NCI-H524 (cell line): ENCODE data around the gene PICALM.
"Not testable (repeated sequence)": the region's sequence is repeated elsewhere in the genome, so short reads cannot be mapped to it uniquely, and the experiment has no call there.

ENCODE experiments used
- DNase-seq, 2 experiments: peaks; one replicate each; lab custom pipeline; 2025; lab: John Stamatoyannopoulos, UW

The PICALM gene, protein sequence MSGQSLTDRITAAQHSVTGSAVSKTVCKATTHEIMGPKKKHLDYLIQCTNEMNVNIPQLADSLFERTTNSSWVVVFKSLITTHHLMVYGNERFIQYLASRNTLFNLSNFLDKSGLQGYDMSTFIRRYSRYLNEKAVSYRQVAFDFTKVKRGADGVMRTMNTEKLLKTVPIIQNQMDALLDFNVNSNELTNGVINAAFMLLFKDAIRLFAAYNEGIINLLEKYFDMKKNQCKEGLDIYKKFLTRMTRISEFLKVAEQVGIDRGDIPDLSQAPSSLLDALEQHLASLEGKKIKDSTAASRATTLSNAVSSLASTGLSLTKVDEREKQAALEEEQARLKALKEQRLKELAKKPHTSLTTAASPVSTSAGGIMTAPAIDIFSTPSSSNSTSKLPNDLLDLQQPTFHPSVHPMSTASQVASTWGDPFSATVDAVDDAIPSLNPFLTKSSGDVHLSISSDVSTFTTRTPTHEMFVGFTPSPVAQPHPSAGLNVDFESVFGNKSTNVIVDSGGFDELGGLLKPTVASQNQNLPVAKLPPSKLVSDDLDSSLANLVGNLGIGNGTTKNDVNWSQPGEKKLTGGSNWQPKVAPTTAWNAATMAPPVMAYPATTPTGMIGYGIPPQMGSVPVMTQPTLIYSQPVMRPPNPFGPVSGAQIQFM

DNA sequence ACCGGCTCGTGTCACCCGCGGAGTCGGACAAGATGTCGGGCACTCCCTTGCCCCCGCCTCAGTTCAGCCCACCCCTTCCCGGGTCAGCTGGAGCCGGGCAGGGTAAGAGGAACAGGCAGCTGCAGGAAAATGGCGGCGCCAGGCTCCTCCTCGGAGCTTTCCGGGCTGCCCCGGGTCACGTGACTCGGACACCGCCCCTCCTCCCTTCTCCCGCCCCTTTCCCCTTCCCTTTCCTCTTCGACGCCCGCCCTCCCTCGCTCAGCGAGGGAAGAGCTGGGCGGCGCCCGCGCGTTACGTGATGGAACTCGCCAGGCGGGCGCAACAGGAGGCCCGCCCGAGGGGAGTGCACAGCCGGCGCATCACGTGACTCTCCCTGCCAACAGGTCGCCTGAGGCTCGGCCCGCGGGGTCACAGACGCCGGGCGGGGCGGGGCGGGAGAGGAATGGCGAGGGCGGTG, at the start of gene PICALM:
Gene PICALM, minus strand, starts transcription at position 134 of the 457 bp plus-strand sequence. CDS start 304 bp downstream, outside the sequence.
- DNase-seq, result peak; percentile 95 to 98

DNA sequence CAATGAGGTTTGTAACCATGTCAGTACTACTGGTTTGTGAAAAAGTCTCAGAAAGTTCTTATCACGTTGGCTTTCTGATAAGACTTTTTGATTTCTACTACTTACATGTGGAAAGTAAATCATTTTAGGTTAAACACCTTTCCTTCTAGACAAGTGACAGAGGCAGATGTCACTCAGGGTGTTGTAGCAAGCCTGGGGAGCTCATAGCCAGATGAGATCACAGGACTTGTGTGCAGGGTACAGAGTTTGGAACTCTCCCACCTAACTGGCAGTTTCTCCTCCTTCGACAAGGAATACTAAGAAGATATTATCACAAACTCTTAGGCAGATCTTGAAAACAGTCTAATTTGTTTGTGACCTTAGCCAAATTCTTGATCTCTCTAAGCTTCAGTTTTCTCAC, 49.4 kb upstream of the PICALM start:
- DNase-seq, result no peak

DNA sequence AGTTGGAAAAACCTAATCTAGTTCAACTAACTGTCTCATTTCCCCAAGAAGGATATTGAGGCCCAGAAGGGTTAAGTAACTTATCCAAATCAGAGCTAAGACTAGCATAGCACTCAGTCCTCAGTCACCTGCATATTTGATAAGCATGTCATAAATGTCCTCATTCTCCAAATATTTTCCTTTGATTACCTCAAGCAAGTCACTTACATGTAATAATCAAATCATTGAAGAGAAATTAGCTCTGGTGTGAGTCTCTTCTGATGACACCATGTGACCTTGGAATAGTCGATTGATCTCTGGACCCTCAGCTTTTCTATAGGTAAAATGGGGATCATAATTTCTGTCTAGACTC, 48.8 kb upstream of the PICALM start:
- no peak for DNase-seq

DNA sequence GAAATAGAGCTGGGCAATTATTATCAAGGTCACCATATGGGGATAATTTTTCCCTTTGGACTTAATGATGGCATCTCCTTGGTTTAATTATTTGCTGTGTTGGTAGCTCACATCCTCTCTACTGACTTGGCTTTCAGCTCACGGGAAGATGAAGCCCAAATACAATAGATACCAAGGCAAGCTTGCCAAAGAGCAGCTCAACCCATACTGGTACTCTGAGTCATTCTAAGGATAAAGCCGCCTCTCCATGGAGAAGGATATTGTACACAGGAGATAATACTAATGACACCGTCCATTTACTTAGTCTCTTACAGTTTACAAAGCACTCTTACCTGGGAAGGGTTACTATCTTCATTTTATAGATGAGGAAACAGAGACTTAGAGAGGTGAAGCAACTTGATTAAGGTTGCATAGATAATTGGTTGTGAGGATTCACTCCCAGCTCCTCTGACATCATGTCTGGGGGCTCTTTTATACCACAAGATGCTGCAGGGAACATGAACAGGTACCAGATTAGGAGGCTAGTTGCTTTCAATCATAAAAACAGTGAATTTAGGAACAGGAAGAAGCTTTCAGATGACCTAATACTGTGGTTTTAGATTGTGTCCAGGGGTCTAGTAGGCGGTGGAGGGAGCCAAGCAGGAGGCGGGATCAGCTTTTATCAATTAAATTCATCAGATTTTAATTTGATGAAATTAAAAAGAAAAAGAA, 48.3 kb upstream of the PICALM start:
- DNase-seq, result no peak

DNA sequence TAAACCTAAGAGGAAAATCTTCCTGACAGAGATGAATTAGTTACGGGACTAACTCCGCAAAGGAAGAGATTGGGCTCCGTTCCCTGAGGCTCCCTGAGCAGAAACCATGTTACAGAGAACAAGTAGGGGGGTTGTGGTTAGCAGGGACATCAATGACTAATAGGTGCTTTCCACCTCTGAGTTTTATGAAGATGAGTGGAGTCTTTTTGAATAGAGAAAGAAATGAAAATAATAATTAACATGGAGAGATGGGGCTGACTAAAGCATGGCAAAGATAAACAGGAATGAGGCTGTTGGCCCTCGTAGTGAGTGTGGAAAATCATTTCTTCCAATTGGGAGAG, 47.5 kb upstream of the PICALM start:
- no peak for DNase-seq

DNA sequence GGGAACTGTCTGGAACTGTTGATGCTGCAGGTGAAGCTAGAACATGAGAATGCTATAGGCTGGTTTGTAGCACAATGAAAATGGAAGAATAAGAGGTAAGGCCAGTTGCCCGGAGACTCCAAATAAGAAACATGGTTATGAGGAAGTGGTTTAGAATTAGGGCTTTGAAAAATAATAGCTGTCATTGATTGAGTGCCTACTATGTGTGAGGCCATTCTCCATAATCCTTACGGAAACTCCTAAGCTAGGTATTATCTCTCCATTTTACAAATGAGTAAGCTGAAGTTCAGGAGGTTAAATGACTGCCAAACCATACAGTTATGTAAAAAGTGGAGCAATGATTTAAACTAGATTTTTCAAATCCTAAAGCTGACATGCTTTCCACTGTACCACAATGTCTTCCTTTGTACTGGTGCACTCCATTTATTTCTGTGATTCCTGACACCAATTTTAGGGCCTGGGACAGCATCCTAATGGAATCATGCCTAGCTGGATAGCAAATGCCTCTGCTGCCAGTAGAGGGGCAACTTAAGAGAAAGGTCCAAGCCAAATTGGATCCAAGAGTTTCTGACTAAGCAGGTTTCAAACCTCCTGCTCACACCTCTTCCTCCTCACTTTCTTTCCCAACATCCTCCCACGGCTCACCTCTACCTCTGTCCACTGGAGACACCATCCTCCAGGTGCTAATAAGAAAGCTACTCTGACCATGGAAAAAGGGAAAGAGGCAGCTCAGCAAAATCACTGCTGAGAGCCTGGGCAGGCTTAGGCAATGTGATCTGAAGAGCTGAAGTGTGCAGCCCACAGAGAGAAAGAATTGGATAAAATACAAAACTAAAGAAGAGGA, 46.9 kb upstream of the PICALM start:
- no peak for DNase-seq

DNA sequence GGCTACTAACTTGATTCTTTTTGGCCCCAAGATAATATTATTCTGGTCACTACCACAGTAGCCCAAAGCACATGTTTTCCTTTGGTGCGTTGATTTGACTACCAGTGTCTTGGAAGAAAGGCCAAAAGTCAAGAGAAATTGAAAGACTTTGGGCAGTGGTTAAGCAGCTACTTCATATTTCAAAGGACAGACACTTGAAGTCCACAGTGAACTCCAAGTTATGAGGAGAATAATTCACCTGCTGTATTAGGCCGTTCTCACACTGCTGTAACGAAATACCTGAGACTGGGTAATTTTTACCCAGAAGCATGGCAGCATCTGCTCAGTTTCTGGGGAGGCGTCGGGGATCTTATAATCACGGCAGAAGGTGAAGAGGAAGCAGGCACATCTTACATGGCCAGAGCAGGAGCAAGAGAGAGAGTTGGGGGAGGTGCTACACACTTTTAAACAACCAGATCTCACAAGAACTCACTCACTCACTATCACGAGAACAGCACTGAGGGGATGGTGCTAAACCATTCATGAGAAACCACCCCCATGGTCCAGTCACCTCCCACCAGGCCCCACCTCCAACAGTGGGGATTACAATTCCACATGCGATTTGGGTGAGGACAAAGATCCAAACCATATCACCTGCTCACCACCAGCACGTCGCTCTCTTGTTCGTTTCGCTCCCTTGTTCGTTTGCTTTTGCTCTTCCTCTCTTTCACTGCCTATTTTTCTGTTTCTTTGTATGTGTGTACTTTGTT, 40.2 kb upstream of the PICALM start:
- DNase-seq, result peak in 1 of 2 experiments; percentile 5

DNA sequence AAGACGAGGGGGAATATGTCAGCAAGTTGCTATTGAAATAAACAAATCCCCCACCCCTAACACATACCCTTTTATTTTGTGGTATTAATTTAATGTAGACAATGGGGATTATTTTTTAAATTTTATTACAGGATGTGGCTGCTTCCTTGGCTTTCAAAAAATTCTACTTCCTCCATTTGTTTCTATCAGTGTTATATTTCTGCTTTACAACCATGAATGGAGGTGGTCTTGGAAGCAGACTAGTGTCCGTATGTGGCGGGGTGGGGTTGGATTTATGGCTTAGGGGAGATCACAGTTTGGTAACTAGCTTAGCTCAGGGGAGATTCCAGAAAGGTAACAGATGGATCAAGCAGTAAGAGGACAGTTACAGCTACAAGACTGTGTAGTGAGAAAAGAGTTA, 39.3 kb upstream of the PICALM start:
- DNase-seq, result peak; percentile 38 to 55

DNA sequence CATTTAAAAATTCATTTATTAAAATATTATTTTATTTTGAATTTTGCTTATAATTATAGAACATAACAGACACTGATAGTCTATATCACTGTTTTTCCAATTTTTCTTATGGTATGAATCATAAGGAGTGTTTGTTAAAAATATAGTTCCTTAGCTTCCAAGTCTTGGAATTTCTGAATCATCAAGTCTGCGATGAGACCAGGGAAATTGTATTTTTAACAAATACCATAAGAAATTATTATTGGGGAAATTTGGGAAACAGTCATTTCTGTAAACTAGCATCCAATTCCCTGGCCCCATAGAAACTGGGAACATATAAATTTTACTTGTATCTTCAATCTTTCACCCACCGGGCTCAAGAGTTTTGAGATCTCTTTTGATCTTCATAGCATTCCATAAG, 38.0 kb upstream of the PICALM start:
- DNase-seq, result no peak

DNA sequence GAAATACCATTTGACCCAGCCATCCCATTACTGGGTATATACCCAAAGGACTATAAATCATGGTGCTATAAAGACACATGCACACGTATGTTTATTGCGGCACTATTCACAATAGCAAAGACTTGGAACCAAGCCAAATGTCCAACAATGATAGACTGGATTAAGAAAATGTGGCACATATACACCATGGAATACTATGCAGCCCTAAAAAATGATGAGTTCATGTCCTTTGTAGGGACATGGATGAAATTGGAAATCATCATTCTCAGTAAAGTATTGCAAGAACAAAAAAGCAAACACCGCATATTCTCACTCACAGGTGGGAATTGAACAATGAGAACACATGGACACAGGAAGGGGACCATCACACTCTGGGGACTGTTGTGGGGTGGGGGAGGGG, 37.1 kb upstream of the PICALM start:
- not testable (repeated sequence) for DNase-seq

DNA sequence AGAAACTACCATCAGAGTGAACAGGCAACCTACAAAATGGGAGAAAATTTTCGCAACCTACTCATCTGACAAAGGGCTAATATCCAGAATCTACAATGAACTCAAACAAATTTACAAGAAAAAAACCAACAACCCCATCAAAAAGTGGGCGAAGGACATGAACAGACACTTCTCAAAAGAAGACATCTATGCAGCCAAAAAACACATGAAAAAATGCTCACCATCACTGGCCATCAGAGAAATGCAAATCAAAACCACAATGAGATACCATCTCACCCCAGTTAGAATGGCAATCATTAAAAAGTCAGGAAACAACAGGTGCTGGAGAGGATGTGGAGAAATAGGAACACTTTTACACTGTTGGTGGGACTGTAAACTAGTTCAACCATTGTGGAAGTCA, 36.7 kb upstream of the PICALM start:
- DNase-seq, result not testable (repeated sequence)

DNA sequence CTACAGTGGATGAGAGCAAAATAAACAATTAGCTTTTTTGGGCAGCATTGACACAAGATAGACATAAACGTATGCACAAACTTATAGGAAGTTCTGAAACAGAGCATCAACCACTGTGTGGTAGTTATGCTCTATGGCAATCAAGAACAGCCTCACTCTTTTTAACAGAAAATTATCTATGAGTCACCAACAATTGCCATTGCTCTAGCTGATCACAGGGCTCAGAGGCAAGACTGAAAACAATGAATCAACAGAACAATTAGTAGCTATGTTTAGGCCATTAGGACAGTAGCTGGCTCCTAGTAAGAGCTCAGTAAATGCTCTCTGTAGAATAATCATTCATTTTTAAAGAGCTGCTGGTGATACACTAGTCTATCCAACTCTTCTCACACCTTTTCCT, 34.9 kb upstream of the PICALM start:
- no peak for DNase-seq

DNA sequence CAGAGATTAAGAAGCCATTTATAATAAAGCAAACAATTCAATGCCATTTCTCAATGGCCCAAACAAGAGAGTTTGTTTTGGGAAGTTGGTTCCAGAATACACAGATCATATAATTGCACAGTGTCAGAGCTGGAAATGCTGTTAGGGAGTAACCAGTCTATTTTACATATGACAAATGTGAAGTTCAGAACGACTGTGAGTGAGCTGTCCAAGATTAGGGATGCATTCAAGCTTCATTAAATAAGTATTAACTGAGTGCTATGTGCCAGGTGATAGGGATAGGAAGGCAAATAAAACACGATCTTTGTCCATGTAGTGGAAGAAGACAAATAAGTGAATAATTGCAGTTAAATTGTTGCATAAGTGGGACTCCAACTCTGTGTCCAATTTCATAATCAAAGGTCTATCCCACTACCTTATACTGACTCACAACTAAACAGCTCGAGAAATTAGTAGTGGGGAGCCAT, 33.1 kb upstream of the PICALM start:
- DNase-seq, result no peak

DNA sequence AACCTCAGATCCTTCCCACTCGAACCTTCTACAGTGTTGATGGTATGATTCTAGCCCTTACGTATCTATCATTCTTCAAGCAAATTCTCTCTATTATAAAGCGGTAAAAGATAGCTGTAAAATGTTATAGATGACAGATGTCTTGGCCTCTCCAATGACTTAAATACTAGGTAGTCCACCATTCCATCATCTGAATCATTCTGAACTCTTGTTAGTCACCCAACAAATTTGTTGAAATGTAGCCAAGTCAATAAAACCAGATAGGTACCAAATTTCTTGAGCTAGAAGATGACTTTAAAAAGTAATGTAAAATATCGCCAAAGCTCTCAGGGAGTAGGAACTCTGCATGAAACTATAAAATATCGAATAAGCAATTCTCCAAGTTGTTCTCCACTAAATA, 32.6 kb upstream of the PICALM start:
- DNase-seq, result no peak

DNA sequence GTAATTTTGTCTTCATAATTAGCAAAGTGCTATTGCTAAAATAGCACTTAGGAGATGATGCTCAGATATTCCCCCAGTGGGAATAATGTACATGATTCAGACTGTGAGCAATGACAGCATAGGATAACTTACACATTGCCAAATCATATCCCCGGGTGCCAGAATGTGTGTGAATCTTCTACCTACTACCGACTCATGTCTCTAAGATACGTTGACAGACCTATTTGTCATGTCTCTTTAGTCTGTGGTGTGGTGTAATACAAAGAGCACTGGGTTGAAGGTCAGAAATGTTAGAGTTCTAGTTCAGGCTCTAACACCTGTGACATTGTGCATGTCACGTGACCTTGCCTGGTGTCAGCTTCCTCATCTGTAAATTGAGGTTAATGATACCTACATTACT, 31.0 kb upstream of the PICALM start:
- DNase-seq, result no peak

DNA sequence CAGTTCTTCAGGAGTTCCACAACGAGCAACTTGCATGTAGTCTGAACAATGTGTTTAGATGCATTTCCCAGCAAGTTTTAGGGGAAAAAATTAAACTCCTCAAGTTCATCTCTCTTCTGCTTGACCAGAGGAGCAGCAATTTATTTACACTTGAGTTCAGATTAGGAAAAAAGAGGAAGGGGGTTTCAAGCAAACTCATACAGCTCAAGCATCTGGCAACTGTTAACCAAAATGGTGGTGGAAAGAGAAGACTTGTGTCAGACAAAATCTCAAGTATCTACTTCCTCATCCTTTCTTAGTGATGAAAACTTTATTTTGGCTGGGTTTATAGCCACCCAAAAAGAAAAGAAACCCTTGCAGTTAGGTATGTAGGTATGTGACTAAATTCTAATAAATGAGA, 29.1 kb upstream of the PICALM start:
- DNase-seq, result no peak

DNA sequence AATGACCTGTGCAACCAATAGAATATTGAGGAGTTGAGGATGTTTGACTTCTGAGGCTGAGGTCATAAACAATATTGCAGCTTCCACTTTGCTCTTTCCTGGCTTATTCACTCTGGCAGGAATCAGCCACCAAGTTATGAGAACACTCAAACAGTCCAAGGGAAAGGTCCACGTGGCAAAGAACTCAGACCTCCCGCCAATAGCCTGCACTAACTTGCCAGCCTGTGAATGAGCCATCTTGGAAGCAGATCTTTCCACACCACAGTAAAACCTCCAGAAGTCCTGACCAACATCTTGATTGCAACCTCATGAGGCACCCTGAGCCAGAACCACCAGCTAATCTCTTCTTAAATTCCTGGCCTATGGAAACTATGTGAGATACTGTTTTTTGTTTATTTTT, 22.7 kb upstream of the PICALM start:
- no peak for DNase-seq

DNA sequence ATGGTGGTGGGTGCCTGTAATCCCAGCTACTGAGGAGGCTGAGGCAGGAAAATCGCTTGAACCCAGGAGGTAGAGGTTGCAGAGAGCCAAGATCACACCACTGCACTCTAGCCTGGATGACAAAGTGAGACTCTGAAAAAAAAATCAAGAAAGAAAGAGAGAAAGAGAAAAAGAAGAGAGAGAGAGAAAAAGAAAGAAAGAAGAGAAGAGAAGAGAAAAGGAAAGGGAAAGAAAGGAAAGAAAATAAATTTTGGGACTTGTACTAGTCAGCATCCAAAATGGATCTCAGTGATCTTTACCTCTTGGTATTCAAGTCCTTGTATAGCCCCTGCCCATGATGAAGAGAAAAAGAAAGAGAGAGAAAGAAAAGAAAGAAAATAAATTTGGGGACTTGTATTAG, 22.2 kb upstream of the PICALM start:
- DNase-seq, result no peak

DNA sequence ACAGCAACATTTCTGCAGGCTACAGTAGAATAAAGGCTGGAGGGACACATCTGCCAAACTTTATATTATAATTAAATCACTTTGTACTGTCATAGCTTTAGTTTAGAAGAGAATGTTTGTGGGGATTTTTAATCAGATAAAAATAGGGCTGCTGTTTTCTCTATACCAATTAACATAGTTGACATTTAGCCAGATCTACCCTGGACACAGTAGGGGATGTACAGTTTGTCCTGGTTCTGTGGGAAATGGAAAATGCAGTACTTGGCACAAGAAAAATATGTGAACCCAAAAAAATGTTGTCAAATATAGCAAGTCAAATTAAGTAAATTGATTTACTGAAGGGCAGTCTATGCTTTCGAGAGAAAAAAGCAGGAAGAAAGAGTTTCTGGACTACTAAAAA, 20.8 kb upstream of the PICALM start:
- no peak for DNase-seq

DNA sequence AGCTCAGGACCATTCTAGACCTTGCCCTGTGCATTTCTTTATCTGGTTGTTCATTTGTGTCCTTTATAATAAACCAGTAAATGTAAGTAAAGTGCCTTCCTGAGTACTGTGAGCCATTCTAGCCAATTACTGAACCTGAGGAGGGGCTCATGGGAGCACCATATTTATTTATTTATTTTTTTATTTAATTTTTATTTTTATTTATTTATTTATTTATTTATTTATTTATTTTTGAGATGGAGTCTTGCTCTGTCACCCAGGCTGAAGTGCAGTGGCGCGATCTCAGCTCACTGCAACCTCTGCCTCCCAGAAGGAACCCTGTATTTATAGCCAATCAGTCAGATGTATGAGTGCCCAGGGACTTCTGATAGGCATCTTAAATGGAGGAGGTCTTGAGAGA, 18.8 kb upstream of the PICALM start:
- not testable (repeated sequence) for DNase-seq

DNA sequence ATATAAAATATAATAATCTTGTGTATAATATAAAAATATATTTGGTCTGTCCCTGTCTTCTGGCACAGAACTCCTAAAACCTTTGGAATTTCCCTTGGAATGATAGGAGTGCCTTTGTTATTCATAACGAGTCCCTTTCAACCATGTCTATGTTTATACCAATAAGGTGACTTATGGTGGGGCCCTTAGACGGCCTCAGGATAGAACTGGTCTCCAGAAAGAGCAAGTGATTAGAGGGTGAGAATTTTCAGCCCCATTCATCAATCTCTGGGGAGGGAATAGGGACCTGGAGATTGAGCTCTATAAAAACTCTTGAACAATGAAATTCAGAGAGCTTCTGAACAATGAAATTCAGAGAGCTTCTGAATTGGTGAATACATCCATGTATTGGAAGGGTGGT, 18.4 kb upstream of the PICALM start:
- DNase-seq, result no peak
